H1 (cell line): ENCODE results near the gene SSPN. TPM values are rescaled to one million over a fixed set of nuclear protein-coding genes. Genes with fewer than 3 reads are reported as not detected.

Experiments used
- CTCF ChIA-PET: fragments of 300-600 bp; sonication (Branson Sonifier 250); formaldehyde crosslinking; loops from one replicate; lab custom pipeline; 2021; ENCODE audit not compliant: partially characterized antibody; lab: Charles Lee
- POLR2A ChIA-PET: fragments of 300-600 bp; sonication (Branson Sonifier 250); formaldehyde crosslinking; loops from one replicate; lab custom pipeline; 2021; ENCODE audit warnings: inconsistent platforms; ENCODE audit not compliant: partially characterized antibody; lab: Charles Lee
- DNase-seq, 2 experiments: peaks; one replicate each; pipeline versions ENCODE4 v3.0.0 to v3.0.0-alpha.2; 2010 to 2022; ENCODE audit warnings: low spot score in 2 of 2, low read depth in 1 of 2, mixed read lengths in 1 of 2
- FAIRE-seq: peaks from 2 replicates; lab custom pipeline; 2011; peaks lifted over from hg19 to GRCh38; lab: Jason Lieb, UNC
- H2AFZ ChIP-seq: 2 replicates; pipeline ENCODE4 v1.8.1; 2012; ENCODE audit warnings: low read length, inconsistent platforms
- H2AK5ac ChIP-seq: 2 replicates; pipeline ENCODE4 v1.6.1; 2013; ENCODE audit warnings: low read depth, low read length
- H2BK120ac ChIP-seq: replicated peaks from 2 replicates; pipeline ENCODE3; 2013; ENCODE audit warnings: low read depth, low read length, inconsistent platforms
- H2BK12ac ChIP-seq: 2 replicates; pipeline ENCODE4 v1.6.1; 2013; ENCODE audit warnings: low read depth, low read length
- H2BK15ac ChIP-seq: 2 replicates; pipeline ENCODE4 v1.6.1; 2013; ENCODE audit warnings: low read length
- H2BK20ac ChIP-seq: 2 replicates; pipeline ENCODE4 v1.6.1; 2013; ENCODE audit warnings: low read length
- H2BK5ac ChIP-seq: 2 replicates; pipeline ENCODE4 v1.6.1; 2013; ENCODE audit warnings: low read depth, low read length
- H3K14ac ChIP-seq: 2 replicates; pipeline ENCODE4 v1.6.1; 2013; ENCODE audit warnings: inconsistent platforms; ENCODE audit not compliant: insufficient read length
- H3K18ac ChIP-seq: 2 replicates; pipeline ENCODE4 v1.6.1; 2013; ENCODE audit warnings: low read length; ENCODE audit errors: extremely low read depth
- H3K23ac ChIP-seq: 2 replicates; pipeline ENCODE4 v1.6.1; 2013; ENCODE audit warnings: inconsistent platforms; ENCODE audit not compliant: insufficient read length
- H3K23me2 ChIP-seq: 2 replicates; pipeline ENCODE4 v1.6.1; 2013; ENCODE audit warnings: low read depth, low read length
- H3K27ac ChIP-seq: 2 replicates; pipeline ENCODE4 v1.6.1; 2011; ENCODE audit warnings: low read depth, low read length, inconsistent platforms
- H3K27me3 ChIP-seq, 4 experiments: replicated peaks in 1 of 4; 1 replicate in 1 of 4; 2 replicates in 3 of 4; pipeline versions ENCODE4 v1.6.1 to v1.8.1; 2011 to 2013; ENCODE audit warnings: low read length in 3 of 4, mild to moderate bottlenecking in 3 of 4, inconsistent platforms in 2 of 4, mixed read lengths in 2 of 4, moderate library complexity in 1 of 4; ENCODE audit not compliant: control insufficient read depth in 3 of 4, insufficient read depth in 3 of 4; ENCODE audit errors: extremely low read depth in 1 of 4
- H3K36me3 ChIP-seq, 4 experiments: 2 replicates each; pipeline versions ENCODE4 v1.6.1 to v1.8.1; 2011 to 2013; ENCODE audit warnings: mild to moderate bottlenecking in 4 of 4, low read length in 3 of 4, moderate library complexity in 2 of 4, control low read depth in 1 of 4, inconsistent platforms in 1 of 4; ENCODE audit not compliant: insufficient read depth in 4 of 4, control insufficient read depth in 2 of 4
- H3K4ac ChIP-seq: replicated peaks from 2 replicates; pipeline ENCODE3; 2013; ENCODE audit warnings: low read length, low read depth, mixed read lengths, inconsistent platforms; ENCODE audit not compliant: insufficient read length
- H3K4me1 ChIP-seq, 4 experiments: replicated peaks in 1 of 4; 1 replicate in 1 of 4; 2 replicates in 3 of 4; pipeline versions ENCODE4 v1.6.1 to v1.8.1; 2011 to 2013; ENCODE audit warnings: low read length in 3 of 4, inconsistent platforms in 2 of 4, mixed read lengths in 1 of 4; ENCODE audit not compliant: insufficient read depth in 4 of 4, control insufficient read depth in 3 of 4
- H3K4me2 ChIP-seq, 2 experiments: 2 replicates each; pipeline versions ENCODE4 v1.6.1 to v1.8.1; 2011 to 2013; ENCODE audit warnings: low read depth in 2 of 2, low read length in 2 of 2, control low read depth in 1 of 2, inconsistent platforms in 1 of 2, mild to moderate bottlenecking in 1 of 2; ENCODE audit not compliant: insufficient read depth in 1 of 2
- H3K4me3 ChIP-seq, 4 experiments: fragments of 200-600, 300-600 bp in 1 of 4; sonication (generic), shearing (Covaris generic), sonication (Bioruptor Twin) in 1 of 4; 2 replicates each; pipeline versions ENCODE4 v1.5.1 to v1.8.1; 2011 to 2016; ENCODE audit warnings: low read length in 4 of 4, low read depth in 3 of 4, control low read depth in 2 of 4, inconsistent platforms in 2 of 4, mild to moderate bottlenecking in 2 of 4, mixed read lengths in 1 of 4, moderate library complexity in 1 of 4; ENCODE audit not compliant: insufficient read depth in 2 of 4; ENCODE audit errors: extremely low read depth in 1 of 4
- H3K56ac ChIP-seq: replicated peaks from 2 replicates; pipeline ENCODE3; 2013; ENCODE audit warnings: low read depth, mild to moderate bottlenecking, mixed read lengths, low read length, inconsistent platforms; ENCODE audit not compliant: insufficient read length
- H3K79me1 ChIP-seq: 2 replicates; pipeline ENCODE4 v1.6.1; 2013; ENCODE audit warnings: low read depth, low read length, control low read depth
- H3K79me2 ChIP-seq, 2 experiments: 2 replicates each; pipeline versions ENCODE4 v1.6.1 to v1.8.1; 2012 to 2013; ENCODE audit warnings: low read length in 2 of 2, mild to moderate bottlenecking in 2 of 2, inconsistent platforms in 1 of 2; ENCODE audit not compliant: insufficient read depth in 2 of 2, control insufficient read depth in 1 of 2
- H3K9ac ChIP-seq, 4 experiments: replicated peaks in 1 of 4; 1 replicate in 1 of 4; 2 replicates in 3 of 4; pipeline versions ENCODE4 v1.6.1 to v1.8.1; 2011 to 2013; ENCODE audit warnings: low read depth in 3 of 4, low read length in 3 of 4, control low read depth in 2 of 4, mild to moderate bottlenecking in 2 of 4, moderate library complexity in 2 of 4, inconsistent platforms in 1 of 4; ENCODE audit errors: extremely low read depth in 1 of 4
- H3K9me3 ChIP-seq, 2 experiments: 2 replicates each; pipeline versions ENCODE4 v1.6.1 to v1.8.1; 2012 to 2013; ENCODE audit warnings: mild to moderate bottlenecking in 2 of 2, moderate library complexity in 2 of 2, control low read depth in 1 of 2, inconsistent platforms in 1 of 2, low read depth in 1 of 2, low read length in 1 of 2, mixed read lengths in 1 of 2; ENCODE audit not compliant: insufficient read depth in 2 of 2
- H4K20me1 ChIP-seq, 2 experiments: replicated peaks in 1 of 2; 2 replicates each; pipeline versions ENCODE3 to v1.8.1; 2011 to 2013; ENCODE audit warnings: inconsistent platforms in 2 of 2, low read length in 2 of 2, mild to moderate bottlenecking in 1 of 2; ENCODE audit not compliant: insufficient read depth in 2 of 2, control insufficient read depth in 1 of 2
- H4K5ac ChIP-seq: 2 replicates; pipeline ENCODE4 v1.6.1; 2013; ENCODE audit warnings: low read length, low read depth, mixed read lengths, inconsistent platforms; ENCODE audit not compliant: insufficient read length
- H4K8ac ChIP-seq: 2 replicates; pipeline ENCODE4 v1.8.0; 2013; ENCODE audit warnings: mild to moderate bottlenecking, moderate library complexity, low read length, inconsistent platforms; ENCODE audit not compliant: insufficient read depth; ENCODE audit errors: extremely low read depth
- H4K91ac ChIP-seq: replicated peaks from 2 replicates; pipeline ENCODE3; 2013; ENCODE audit warnings: low read length, mixed read lengths, inconsistent platforms; ENCODE audit not compliant: insufficient read length
- ASH2L ChIP-seq: fragments of 200-600, 300-600 bp; sonication (generic); IDR thresholded peaks from one replicate; pipeline ENCODE4 v1.7.1; 2017; ENCODE audit warnings: low read length
- BACH1 ChIP-seq: IDR thresholded peaks from 2 replicates; pipeline ENCODE4 v1.6.1; 2012; ENCODE audit warnings: low read length, improper control_type of control experiment
- CTBP2 ChIP-seq: IDR thresholded peaks from 2 replicates; pipeline ENCODE4 v1.7.0; 2011; ENCODE audit warnings: borderline replicate concordance, mild to moderate bottlenecking, moderate library complexity, mixed read lengths, low read length; ENCODE audit not compliant: insufficient read depth, insufficient read length
- HDAC6 ChIP-seq: IDR thresholded peaks from one replicate; pipeline ENCODE4 v1.7.1; 2012; ENCODE audit warnings: low read depth, mild to moderate bottlenecking, inconsistent platforms, low read length, moderate library complexity
- RAD21 ChIP-seq, 2 experiments: IDR thresholded peaks in 1 of 2; conservative IDR thresholded peaks in 1 of 2; 2 replicates each; pipeline ENCODE4 v1.6.1; 2011; ENCODE audit warnings: low read depth in 2 of 2, low read length in 2 of 2, improper control_type of control experiment in 1 of 2, inconsistent platforms in 1 of 2, mild to moderate bottlenecking in 1 of 2, moderate library complexity in 1 of 2
- RFX5 ChIP-seq: IDR thresholded peaks from 2 replicates; pipeline ENCODE4 v1.6.1; 2011; ENCODE audit warnings: low read depth, low read length, improper control_type of control experiment, borderline replicate concordance
- RXRA ChIP-seq: IDR thresholded peaks from 2 replicates; pipeline ENCODE4 v1.6.1; 2011; ENCODE audit warnings: low read depth, mild to moderate bottlenecking, low read length, moderate library complexity; ENCODE audit not compliant: insufficient read depth
- SP4 ChIP-seq: IDR thresholded peaks from 2 replicates; pipeline ENCODE4 v1.6.1; 2012; ENCODE audit warnings: low read length, inconsistent platforms
- TAF7 ChIP-seq: optimal IDR thresholded peaks from 2 replicates; pipeline ENCODE3; 2011; ENCODE audit warnings: low read depth, mild to moderate bottlenecking, inconsistent platforms, low read length, moderate library complexity, borderline replicate concordance
- TEAD4 ChIP-seq: IDR thresholded peaks from 2 replicates; pipeline ENCODE4 v1.6.1; 2012; ENCODE audit warnings: low read depth, low read length, inconsistent platforms, mixed read lengths
- ZNF274 ChIP-seq: IDR thresholded peaks from 2 replicates; pipeline ENCODE4 v1.7.0; 2012; ENCODE audit warnings: low read length, borderline replicate concordance; ENCODE audit errors: extremely low read depth
- WGBS, 2 experiments: shearing (Covaris generic) in 1 of 2; methylation state at CpG; one replicate each; pipeline versions ENCODE4 v1.1.6 to v1.1.7; 2013 to 2015; ENCODE audit warnings: low lambda C conversion rate in 2 of 2, mixed read lengths in 2 of 2, inconsistent platforms in 1 of 2, low coverage in 1 of 2, missing lambda C conversion rate in 1 of 2; ENCODE audit not compliant: insufficient replicate concordance in 2 of 2, insufficient coverage in 1 of 2, insufficient read length in 1 of 2; ENCODE audit errors: extremely low coverage in 1 of 2, missing lambda C conversion rate in 1 of 2; 5-methylcytosine and 5-hydroxymethylcytosine counted together
- polyA plus RNA-seq, 7 experiments: library from polyadenylated mRNA; depleted of rRNA in 3 of 7; stranded (reverse) in 5 of 7; unstranded in 2 of 7; fragments of >200 nt in 5 of 7; fragments of 200-250 nt in 2 of 7; gene quantifications; 1 replicate in 5 of 7; 2 replicates in 1 of 7; 4 replicates in 1 of 7; pipeline versions ENCODE4 v1.2.1 to v1.2.3, GENCODE V29; 2011 to 2013; ENCODE audit warnings: missing spikeins in 2 of 7, mixed read lengths in 2 of 7
- total RNA-seq: library from RNA; stranded (reverse); fragmentation: NEBNext Ultra II Directional; extraction: Animal tissue kit (Norgen Biotek cat#: 25700); gene quantifications from 2 replicates; pipeline ENCODE4 v1.2.1, GENCODE V29; 2021

SSPN gene
- total and polyA plus RNA-seq, 2 of the 8 experiments (the other 6 are each of a cell fraction or from before 2014, with no cell fraction given), result 0.86 to 1.8 TPM

GRCh38 chr12:26195641-26196420 is 458 bp downstream of the SSPN start:
- Histone ChIP-seq H2BK20ac (peak overlapping the region; percentile 82; the same call in 1 of the 2 replicates), H2BK12ac (peak overlapping the region; percentile 62; the same call in 1 of the 2 replicates), H2BK5ac (no peak overlapping the region), H3K14ac (no peak overlapping the region), H3K9me3 (no peaks in the 10 kb centered on the region), H3K79me1 (no peaks in the 10 kb centered on the region), H3K18ac (peak overlapping the region; percentile 92), H4K5ac (no peak overlapping the region), H3K27ac (no peak overlapping the region), H3K27me3 (peaks cover 0 to 28% (median 15%) of the 10 kb centered on the region in 4 experiments; a peak in 6 of 7 replicates), H3K23ac (no peak overlapping the region), H3K4me2 (peak overlapping the region; percentile 64 to 95), H2BK120ac (peak overlapping the region; percentile 79), H2BK15ac (0 out of 2 replicates have a peak overlapping the region, but pooled peaks have one; percentile 65), H3K4ac (no peak overlapping the region), H2AK5ac (no peak overlapping the region), H3K23me2 (peaks cover 4% of the 10 kb centered on the region), H3K56ac (no peak overlapping the region), H3K79me2 (no peaks in the 10 kb centered on the region), H4K20me1 (no peaks in the 10 kb centered on the region), H4K8ac (peak overlapping the region; percentile 93), H3K9ac (peak overlapping the region in 3 of 4 experiments; percentile 49 to 63 (median 59); a peak in 6 of 7 replicates), H4K91ac (peak overlapping the region; percentile 97), H3K4me1 (peaks cover 0 to 2% (median 0%) of the 10 kb centered on the region in 4 experiments; a peak in 3 of 7 replicates), H3K4me3 (peak overlapping the region; percentile 46 to 68 (median 60)), H2AFZ (peak overlapping the region; percentile 98), H3K36me3 (no peaks in the 10 kb centered on the region)
- WGBS, 2 experiments, result 3% methylated on average over 37 of the region's 45 CpGs; no CpG with 5 or more reads in 1 of the 2 experiments
- DNase-seq (peak in 1 of 2 experiments; percentile 64), FAIRE-seq (no peak)
- ChIA-PET CTCF (interaction anchor here (1.2 to 1.5 kb wide), 3 partner anchors 8 to 100 kb away, joined by 3 to 5 read pairs (median 3); no protein-coding TSS in a partner anchor), POLR2A (interaction anchor here (0.8 to 2.0 kb wide), 4 partner anchors 9 to 73 kb away, joined by 3 to 9 read pairs (median 6); no protein-coding TSS in a partner anchor)
- TF ChIP-seq TAF7 (no peak), SP4 (no peak), TEAD4 (0 out of 2 replicates have a peak, but pooled peaks have one; percentile 35), RAD21 (IDR thresholded peaks at IDR 0.05 in 1 of 2, conservative IDR thresholded peaks at IDR 0.05 in 1 of 2; ENCODE audit: low read depth in 2 of 2, low read length in 2 of 2) (no peak), HDAC6 (no peak), RFX5 (no peak), BACH1 (no peak), ZNF274 (no peak), ASH2L (peak; percentile 65), CTBP2 (no peak), RXRA (no peak)
